Stimulated activated CD8-positive, alpha-beta memory T cell treated with anti-CD3 and anti-CD28 coated beads, Interleukin-4, amount 100 ng/mL, for 24 hours (primary cell): Measurements from ENCODE around the gene CTDSP2.
"Not testable (repeated sequence)": the region's sequence is repeated elsewhere in the genome, so short reads cannot be mapped to it uniquely, and the experiment has no call there.

Experiments used
- DNase-seq: peaks from one replicate; pipeline ENCODE4 v3.0.0-alpha.2; 2020; ENCODE audit warnings: low read depth

Gene CTDSP2

GRCh38 chr12:57834086-57834876 lies 12.2 kb downstream of the CTDSP2 start:
- no peak for DNase-seq

- no peak for DNase-seq
Measured at GRCh38 chr12:57833672-57834071, 12.9 kb downstream of the CTDSP2 start.

- no peak for DNase-seq
Measured at GRCh38 chr12:57832966-57833365, 13.6 kb downstream of the CTDSP2 start.

- no peak for DNase-seq
Measured at GRCh38 chr12:57830393-57830792, 16.1 kb downstream of the CTDSP2 start.

GRCh38 chr12:57829025-57829777 lies 17.3 kb downstream of the CTDSP2 start:
- DNase-seq: no peak

GRCh38 chr12:57826966-57827365 lies 19.6 kb downstream of the CTDSP2 start:
- DNase-seq: no peak

- no peak for DNase-seq
Measured at GRCh38 chr12:57826400-57826799, 20.1 kb downstream of the CTDSP2 start.

GRCh38 chr12:57825451-57825850 lies 21.1 kb downstream of the CTDSP2 start:
- DNase-seq: no peak

GRCh38 chr12:57823908-57824640 lies 22.5 kb downstream of the CTDSP2 start:
- no peak for DNase-seq

- DNase-seq: no peak
Measured at GRCh38 chr12:57823131-57823907, 23.2 kb downstream of the CTDSP2 start.

GRCh38 chr12:57822392-57823130 lies 24.0 kb downstream of the CTDSP2 start:
- DNase-seq: no peak

GRCh38 chr12:57821474-57822214 lies 24.9 kb downstream of the CTDSP2 start:
- no peak for DNase-seq

- DNase-seq: not testable (repeated sequence)
Measured at GRCh38 chr12:57821015-57821414, 25.5 kb downstream of the CTDSP2 start.

- not testable (repeated sequence) for DNase-seq
Measured at GRCh38 chr12:57820119-57820518, 26.4 kb downstream of the CTDSP2 start.

GRCh38 chr12:57817990-57818331 lies 28.6 kb downstream of the CTDSP2 start:
- not testable (repeated sequence) for DNase-seq

GRCh38 chr12:57817261-57817989 lies 29.1 kb downstream of the CTDSP2 start:
- DNase-seq: no peak

- no peak for DNase-seq
Measured at GRCh38 chr12:57816855-57817151, 29.7 kb downstream of the CTDSP2 start.

GRCh38 chr12:57816001-57816854 lies 30.3 kb downstream of the CTDSP2 start:
- DNase-seq: no peak
